Cerebellar cortex (tissue), 1 donor: ENCODE data around the gene TESK2.
"Not testable (repeated sequence)": the region's sequence is repeated elsewhere in the genome, so short reads cannot be mapped to it uniquely, and the experiment has no call there.

Experiments used
- DNase-seq: peaks from one replicate; pipeline ENCODE4 v3.0.0-alpha.2; 2015; ENCODE audit warnings: low spot score

The TESK2 gene

DNA sequence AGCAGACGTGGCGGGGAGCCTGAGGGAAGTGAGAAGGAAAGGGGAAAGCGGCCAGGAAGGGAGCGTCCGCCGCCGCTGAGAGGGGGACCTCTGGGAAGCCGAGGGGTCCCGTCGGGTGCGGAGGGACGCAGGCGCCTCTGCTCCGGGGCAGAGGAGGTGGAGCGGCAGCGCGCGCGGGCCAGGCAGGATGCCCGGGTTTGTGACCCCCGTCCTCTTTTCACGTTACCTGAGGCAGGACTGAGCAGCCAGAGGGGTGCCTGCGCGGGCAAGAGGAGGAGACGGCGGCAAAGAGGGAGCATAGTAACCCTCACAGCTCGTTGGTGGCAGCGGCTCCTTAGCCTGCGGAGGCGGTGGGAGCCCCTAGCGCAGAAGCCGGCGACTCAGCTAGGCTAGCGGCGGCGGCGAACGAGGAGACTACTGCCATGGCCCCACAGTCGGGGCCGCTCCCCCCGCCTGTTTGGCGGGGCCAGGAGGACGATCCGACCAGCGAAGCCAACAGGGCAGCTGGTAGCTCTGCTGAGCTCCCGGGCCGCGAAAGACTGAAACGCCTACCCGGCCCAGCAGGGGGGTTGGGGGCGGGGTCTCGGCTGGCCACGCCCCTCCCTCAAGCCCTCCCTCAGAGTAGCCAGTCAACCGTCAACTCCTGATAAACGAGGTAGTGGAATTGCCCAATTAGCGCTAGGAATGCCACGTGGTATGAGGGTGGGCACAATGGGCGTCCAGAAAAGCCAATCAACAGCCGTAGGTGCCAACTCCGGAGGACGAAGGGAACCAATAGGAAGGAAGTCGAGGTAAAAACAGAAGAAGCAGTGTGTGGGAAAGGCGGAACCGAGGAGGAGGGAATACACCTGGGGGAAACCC is at the start of gene TESK2:
TESK2 (minus strand) TSS at position 538 of the 861 bp plus-strand sequence. CDS start 33,378 bp downstream, outside the sequence.
- DNase-seq = peak; percentile 100

DNA sequence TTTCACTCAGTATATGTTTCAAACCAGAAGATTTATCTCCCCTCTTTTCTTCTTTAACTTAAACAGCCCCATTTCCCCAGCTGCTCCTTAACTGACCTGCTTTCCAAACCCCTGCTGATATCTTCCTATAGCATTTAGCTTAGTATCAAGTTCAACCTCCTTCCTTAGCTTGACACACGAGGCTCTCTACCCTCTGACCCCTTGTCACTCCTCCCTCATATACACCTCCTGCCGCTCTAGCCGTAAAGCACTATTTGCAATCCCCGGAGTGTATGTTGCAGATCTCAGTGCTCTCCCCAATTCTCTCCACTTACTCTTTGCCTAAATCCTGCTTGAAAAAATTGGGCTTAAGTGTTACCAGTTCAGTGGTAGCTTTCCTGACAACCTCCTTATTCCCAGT is 45.9 kb upstream of the TESK2 start:
- no peak for DNase-seq

- DNase-seq = no peak
Measured at GRCh38 chr1:45535988-45536766, 45.2 kb upstream of the TESK2 start.

DNA sequence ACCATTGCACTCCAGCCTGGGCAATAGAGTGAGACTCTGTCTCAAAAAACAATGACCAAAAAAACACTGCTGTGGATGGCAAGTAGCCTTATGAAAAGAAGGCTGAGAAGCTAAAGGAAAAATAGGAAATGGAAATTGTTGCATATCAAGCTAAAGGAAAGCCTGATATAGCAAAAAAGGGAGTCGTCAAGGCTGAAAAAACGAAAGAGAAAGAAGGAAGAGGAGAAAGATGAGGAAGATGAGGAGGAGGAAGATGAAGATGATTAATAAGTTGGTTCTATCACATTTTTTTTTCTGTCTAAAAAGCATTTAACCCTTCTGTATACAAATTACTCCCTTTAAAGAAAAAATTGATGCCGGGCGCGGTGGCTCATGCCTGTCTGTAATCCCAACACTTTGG is 40.9 kb upstream of the TESK2 start:
- no peak for DNase-seq

DNA sequence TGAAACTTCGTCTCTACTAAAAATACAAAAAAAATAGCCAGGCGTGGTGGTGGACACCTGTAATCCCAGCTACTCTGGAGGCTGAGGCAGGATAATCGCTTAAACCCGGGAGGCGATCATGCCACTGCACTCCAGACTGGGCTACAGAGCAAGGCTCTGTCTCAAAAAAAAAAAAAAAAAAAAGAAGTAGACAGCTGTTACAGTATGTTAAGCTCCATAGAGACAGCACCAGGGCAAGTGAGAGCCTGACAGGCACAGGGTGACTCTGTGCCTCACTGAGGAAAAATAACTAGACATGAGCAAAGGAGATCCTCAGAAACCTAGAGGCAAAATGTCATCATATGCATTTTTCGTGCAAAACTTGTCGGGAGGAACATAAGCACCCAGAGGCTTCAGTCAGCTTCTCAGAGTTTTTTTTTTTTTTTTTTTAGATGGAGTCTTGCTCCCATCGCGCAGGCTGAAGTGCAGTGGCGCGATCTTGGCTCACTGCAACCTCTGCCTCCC is 39.7 kb upstream of the TESK2 start:
- DNase-seq = no peak

DNA sequence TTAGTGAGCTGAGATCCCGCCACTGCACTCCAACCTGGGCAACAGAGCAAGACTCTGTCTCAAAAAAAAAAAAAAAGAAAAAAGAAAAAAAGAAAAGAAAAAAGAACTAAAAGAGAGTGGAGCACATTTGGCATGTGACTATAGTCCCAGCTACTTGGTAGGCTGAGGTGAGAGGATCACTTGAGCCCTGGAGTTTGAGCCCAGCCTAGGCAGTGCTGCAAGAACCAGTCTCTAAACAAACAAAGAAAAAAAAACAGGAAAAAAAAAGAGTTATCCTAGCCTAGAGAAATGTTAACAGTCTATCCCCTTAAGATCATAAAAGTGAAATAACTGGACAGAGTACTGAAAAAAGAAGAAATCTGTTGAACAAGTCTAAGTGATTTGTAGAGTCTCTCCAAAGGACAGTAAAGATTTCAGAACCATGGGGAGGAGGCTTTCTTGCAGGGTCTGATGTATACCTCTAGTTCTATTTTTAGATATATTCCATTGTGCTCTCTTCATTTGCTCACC is 35.2 kb upstream of the TESK2 start:
- no peak for DNase-seq

DNA sequence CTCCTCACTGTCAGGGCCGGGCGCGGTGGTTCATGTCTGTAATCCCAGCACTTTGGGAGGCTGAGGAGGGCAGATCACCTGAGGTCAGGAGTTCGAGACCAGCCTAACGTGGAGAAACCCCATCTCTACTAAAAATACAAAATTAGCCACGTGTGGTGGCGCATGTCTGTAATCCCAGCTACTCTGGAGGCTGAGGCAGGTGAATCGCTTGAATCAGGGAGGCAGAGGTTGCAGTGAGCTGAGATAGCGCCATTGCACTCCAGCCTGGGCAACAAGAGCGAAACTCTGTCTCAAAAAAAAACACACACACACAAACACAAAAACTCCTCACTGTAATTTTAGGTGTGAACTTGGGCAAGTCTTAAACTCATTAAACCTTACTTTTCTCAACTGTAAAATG is 33.0 kb upstream of the TESK2 start:
- DNase-seq = not testable (repeated sequence)

GRCh38 chr1:45523516-45523915 is 32.6 kb upstream of the TESK2 start:
- DNase-seq = not testable (repeated sequence)

- no peak for DNase-seq
Measured at GRCh38 chr1:45522324-45523104, 31.6 kb upstream of the TESK2 start.

- DNase-seq = peak; percentile 97
Measured at GRCh38 chr1:45521413-45522323, 30.7 kb upstream of the TESK2 start, which contains the start of gene PRDX1. PRDX1 (minus strand) TSS chr1:45521884; CDS start chr1:45519043, 2,841 bp downstream.

GRCh38 chr1:45519774-45520173 is 28.8 kb upstream of the TESK2 start:
- not testable (repeated sequence) for DNase-seq

GRCh38 chr1:45518910-45519309 is 27.9 kb upstream of the TESK2 start:
- peak; percentile 90 for DNase-seq

- DNase-seq = not testable (repeated sequence)
Measured at GRCh38 chr1:45518366-45518765, 27.4 kb upstream of the TESK2 start.

- no peak for DNase-seq
Measured at GRCh38 chr1:45516465-45516864, 25.5 kb upstream of the TESK2 start.

GRCh38 chr1:45516036-45516435 is 25.1 kb upstream of the TESK2 start:
- no peak for DNase-seq

DNA sequence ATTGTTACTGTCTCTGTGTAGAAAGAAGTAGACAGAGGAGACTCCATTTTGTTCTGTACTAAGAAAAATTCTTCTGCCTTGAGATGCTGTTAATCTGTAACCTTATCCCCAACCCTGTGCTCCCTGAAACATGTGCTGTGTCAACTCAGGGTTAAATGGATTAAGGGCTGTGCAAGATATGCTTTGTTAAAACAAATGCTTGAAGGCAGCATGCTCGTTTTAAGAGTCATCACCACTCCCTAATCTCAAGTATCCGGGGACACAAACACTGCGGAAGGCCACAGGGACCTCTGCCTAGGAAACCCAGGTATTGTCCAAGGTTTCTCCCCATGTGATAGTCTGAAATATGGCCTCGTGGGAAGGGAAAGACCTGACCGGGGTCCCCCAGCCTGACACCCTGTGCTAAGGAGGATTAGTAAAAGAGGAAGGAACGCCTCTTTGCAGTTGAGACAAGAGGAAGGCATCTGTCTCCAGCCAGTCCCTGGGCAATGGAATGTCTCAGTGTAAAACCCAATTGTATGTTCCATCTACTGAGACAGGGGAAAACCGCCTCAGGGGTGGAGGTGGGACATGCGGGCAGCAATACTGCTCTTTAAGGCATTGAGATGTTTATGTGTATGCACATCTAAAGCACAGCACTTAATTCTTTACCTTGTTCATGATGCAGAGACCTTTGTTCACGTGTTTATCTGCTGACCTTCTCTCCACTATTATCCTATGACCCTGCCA is 22.7 kb upstream of the TESK2 start:
- not testable (repeated sequence) for DNase-seq

GRCh38 chr1:45512641-45513054 is 21.7 kb upstream of the TESK2 start:
- DNase-seq = peak; percentile 81

- no peak for DNase-seq
Measured at GRCh38 chr1:45510972-45511527, 20.1 kb upstream of the TESK2 start.
